Measurements from ENCODE around the gene GFRA1.

Gene GFRA1

DNA sequence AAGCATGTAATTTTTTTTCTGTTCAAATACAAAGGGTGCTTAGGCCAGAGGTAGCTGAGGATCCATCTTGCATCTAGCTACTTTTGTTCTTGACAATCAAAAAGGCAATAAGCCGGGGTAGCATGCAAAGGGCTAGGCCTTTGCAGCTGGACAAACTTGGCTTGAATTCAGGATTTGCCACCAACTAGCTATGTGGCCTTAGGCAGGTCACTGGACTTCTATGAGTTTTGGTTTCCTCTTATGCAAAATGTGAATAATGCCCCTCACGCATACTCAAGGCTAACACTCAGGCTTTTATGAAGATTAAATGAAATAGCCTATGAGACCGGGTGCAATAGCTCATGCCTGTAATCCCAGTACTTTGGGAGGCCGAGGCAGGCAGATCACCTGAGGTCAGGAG lies 19.3 kb downstream of the GFRA1 start:
- Histone ChIP-seq H3K9me3 (ENCODE audit: control insufficient read depth, insufficient read depth, low read depth, low read length) (no peaks in the 10 kb centered on the region), H3K4me3 (ENCODE audit: low read depth, low read length) (no peak overlapping the region), H3K36me3 (ENCODE audit: control insufficient read depth in 2 of 2, insufficient read depth in 1 of 2, low read length in 2 of 2) (no peaks in the 10 kb centered on the region), H3K4me1 (ENCODE audit: control insufficient read depth, insufficient read depth, low read length) (no peaks in the 10 kb centered on the region), H3K27ac (ENCODE audit: extremely low read depth, low read depth, low read length) (no peak overlapping the region)
- CTCF ChIA-PET: no interaction called here
- POLR2A ChIA-PET: interaction anchor here (0.6 kb wide), 1 partner anchor 1525 kb away, joined by 5 read pairs; no protein-coding TSS in a partner anchor
- no peak for TF ChIP-seq ZNF112 (tag by site-specific recombination; IDR thresholded peaks at IDR 0.05)
- no peak for TF ChIP-seq ZNF692 (tag by site-specific recombination; IDR thresholded peaks at IDR 0.05)
- no peak for TF ChIP-seq BCL11A (tag by site-specific recombination; IDR thresholded peaks at IDR 0.05; ENCODE audit: low read depth)
- no peak for TF ChIP-seq KLF8 (tag by site-specific recombination; IDR thresholded peaks at IDR 0.05)
- TF ChIP-seq SETDB1 (IDR thresholded peaks at IDR 0.05; ENCODE audit: insufficient read length, low read length): no peak
- TF ChIP-seq KLF10 (tag by site-specific recombination; IDR thresholded peaks at IDR 0.05): no peak
- no peak for TF ChIP-seq ZNF571 (tag by site-specific recombination; IDR thresholded peaks at IDR 0.05)
- TF ChIP-seq ZNF404 (tag by site-specific recombination; IDR thresholded peaks at IDR 0.05): no peak
- TF ChIP-seq TRIM28 (IDR thresholded peaks at IDR 0.05; ENCODE audit: borderline replicate concordance, low read length): no peak

DNA sequence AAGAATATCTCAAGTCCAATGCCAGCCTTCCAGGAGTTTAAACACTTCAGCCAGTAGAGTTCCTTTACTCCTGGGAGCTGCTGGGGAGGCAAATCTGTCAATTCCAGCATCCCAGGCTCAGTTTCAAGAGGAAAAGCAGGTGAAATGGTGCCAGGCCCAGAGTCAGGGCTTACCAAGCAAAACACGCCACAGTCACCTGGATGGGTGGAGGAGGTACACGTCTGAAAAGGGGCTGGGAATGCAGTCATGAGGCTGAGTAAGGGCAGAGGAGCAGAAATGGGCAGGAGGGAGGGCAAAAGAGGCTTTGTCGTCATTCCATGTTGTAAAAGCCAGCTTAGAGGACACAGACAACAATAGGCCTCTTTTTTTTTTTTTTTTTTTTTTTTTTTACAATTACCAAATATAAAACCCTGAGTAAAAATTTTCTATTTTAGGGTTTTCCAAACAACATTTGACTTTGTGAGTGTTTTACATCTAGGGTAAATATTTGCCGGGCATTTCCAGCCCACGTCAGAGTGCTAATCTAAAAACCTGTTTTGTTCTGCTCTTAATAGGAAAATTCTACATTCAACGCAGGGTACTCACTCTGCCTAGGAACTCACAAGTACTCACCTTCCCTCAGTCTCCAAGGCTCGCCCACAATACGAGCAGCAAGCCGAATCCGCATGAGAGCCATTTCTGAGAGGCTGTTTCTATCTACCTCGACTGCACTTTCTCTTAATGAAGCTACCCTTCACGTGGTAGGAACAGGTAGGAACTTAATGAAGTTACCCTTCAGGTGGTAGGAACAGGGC lies 21.2 kb downstream of the GFRA1 start:
- no peak for TF ChIP-seq ZNF843 (tag by site-specific recombination; IDR thresholded peaks at IDR 0.05)
- H3K9me3 ChIP-seq (ENCODE audit: control insufficient read depth, insufficient read depth, low read depth, low read length): no peaks in the 10 kb centered on the region
- POLR2A ChIA-PET: no interaction called here
- CTCF ChIA-PET: interaction anchor here (0.6 kb wide), 1 partner anchor 188 kb away, joined by 3 read pairs; no protein-coding TSS in a partner anchor
- H3K4me1 ChIP-seq (ENCODE audit: control insufficient read depth, insufficient read depth, low read length): no peaks in the 10 kb centered on the region
- no peak overlapping the region for H3K27ac ChIP-seq (ENCODE audit: extremely low read depth, low read depth, low read length)
- H3K4me3 ChIP-seq (ENCODE audit: low read depth, low read length): no peak overlapping the region
- no peaks in the 10 kb centered on the region for H3K36me3 ChIP-seq (ENCODE audit: control insufficient read depth in 2 of 2, insufficient read depth in 1 of 2, low read length in 2 of 2)

GRCh38 chr10:116247691-116248090 lies 25.3 kb downstream of the GFRA1 start:
- no peaks in the 10 kb centered on the region for H3K4me1 ChIP-seq (ENCODE audit: control insufficient read depth, insufficient read depth, low read length)
- no peak overlapping the region for H3K4me3 ChIP-seq (ENCODE audit: low read depth, low read length)
- no peaks in the 10 kb centered on the region for H3K36me3 ChIP-seq (ENCODE audit: control insufficient read depth in 2 of 2, insufficient read depth in 1 of 2, low read length in 2 of 2)
- ChIA-PET CTCF (no interaction called here), POLR2A (no interaction called here)
- no peak for TF ChIP-seq PRDM1 (tag by site-specific recombination; IDR thresholded peaks at IDR 0.05)
- no peak for TF ChIP-seq ZNF404 (tag by site-specific recombination; IDR thresholded peaks at IDR 0.05)
- TF ChIP-seq ZNF837 (tag by site-specific recombination; IDR thresholded peaks at IDR 0.05): no peak
- no peak for TF ChIP-seq ZNF639 (tag by site-specific recombination; IDR thresholded peaks at IDR 0.05)
- no peaks in the 10 kb centered on the region for H3K9me3 ChIP-seq (ENCODE audit: control insufficient read depth, insufficient read depth, low read depth, low read length)
- no peak overlapping the region for H3K27ac ChIP-seq (ENCODE audit: extremely low read depth, low read depth, low read length)

DNA sequence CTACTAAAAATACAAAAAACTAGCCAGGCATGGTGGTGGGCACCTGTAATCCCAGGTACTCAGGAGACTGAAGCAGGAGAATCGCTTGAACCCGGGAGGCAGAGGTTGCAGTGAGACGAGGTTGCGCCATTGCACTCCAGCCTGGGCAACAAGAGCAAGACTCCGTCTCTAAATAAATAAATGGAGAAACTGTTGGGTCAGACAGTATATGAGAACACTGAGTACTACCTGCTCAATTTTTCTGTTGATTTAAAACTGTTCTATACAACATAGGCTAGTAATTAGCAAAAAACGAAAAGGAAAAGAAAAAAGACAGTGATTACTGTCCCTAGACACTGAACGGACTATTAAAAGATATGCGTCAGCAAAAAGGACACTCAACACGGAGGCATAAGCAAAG lies 26.7 kb downstream of the GFRA1 start:
- Histone ChIP-seq H3K4me3 (ENCODE audit: low read depth, low read length) (no peak overlapping the region), H3K4me1 (ENCODE audit: control insufficient read depth, insufficient read depth, low read length) (no peaks in the 10 kb centered on the region), H3K9me3 (ENCODE audit: control insufficient read depth, insufficient read depth, low read depth, low read length) (no peaks in the 10 kb centered on the region), H3K27ac (ENCODE audit: extremely low read depth, low read depth, low read length) (no peak overlapping the region), H3K36me3 (ENCODE audit: control insufficient read depth in 2 of 2, insufficient read depth in 1 of 2, low read length in 2 of 2) (no peaks in the 10 kb centered on the region)
- CTCF ChIA-PET: no interaction called here
- TF ChIP-seq ZNF391 (tag by site-specific recombination; IDR thresholded peaks at IDR 0.05; ENCODE audit: borderline replicate concordance, low read depth): no peak
- POLR2A ChIA-PET: no interaction called here

All from HEK293 (cell line).